Stimulated activated CD4-positive, alpha-beta T cell treated with anti-CD3 and anti-CD28 coated beads, Interleukin-1b, Interleukin-23, amount 100 ng/mL, for 48 hours (primary cell): ENCODE measurements around the gene ARHGEF4.

ENCODE experiments used
- DNase-seq: peaks from one replicate; pipeline ENCODE4 v3.0.0-alpha.2; 2020

Gene ARHGEF4

DNA sequence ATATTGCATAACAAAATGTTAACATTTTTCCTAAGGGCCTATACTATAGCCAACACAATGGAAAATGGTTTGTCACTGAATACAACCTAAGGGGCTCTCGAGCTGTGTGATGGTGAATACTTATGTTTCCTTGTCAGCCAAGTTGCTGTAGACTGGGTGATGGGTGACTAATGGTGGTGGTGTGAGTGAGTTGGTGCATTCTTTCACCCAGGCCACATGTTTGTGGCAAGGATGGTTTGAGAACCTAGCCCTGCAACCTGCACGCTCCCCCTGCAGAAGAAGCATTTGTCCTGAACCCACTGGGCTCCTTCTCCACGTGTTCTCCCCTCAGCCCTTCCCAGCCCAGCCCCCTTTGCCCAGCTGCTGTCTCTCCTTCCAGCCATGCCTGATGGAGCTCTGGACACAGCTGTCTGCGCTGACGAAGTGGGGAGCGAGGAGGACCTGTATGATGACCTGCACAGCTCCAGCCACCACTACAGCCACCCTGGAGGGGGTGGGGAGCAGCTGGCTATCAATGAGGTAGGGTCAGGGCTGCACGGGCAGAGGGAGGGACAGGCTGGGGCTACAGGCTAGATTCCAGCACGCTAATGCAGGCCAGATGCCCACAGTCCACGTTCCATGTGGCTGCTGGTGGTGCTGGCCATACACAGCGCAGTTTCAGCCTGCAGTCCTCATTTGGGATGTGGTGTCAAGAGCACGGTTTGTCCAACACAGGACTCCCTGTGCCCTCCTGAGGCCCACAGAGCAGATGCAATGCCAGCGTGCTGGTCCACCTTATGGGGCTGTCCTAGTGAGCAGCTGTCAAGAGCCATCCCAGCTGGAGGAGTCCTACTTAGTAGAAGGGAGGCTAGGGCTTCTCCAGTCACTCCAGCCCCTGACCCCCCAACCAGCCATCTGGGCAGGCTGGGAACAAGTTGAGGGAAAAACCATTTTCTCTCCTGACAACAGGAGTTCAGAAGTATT, 191.1 kb downstream of the ARHGEF4 start:
- DNase-seq, result no peak

DNA sequence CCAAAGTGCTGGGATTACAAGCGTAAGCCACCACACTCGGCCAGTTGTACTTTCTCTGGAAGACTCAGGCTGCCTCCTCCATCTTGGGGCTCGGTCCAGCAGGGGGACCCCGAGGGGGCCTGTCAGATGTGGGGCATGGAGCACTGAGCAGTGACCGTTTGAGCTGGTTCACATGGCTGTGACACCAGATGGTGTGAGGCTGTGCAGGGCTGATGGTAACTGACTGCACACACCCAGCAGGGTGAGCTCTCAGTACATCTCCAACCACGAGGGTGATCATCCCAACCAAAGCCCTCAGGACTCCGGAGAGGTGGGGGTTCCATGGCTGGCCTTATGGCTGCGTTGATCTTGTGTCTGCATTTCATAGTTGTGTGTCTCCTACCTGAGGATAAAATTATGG, 193.1 kb downstream of the ARHGEF4 start:
- no peak for DNase-seq

DNA sequence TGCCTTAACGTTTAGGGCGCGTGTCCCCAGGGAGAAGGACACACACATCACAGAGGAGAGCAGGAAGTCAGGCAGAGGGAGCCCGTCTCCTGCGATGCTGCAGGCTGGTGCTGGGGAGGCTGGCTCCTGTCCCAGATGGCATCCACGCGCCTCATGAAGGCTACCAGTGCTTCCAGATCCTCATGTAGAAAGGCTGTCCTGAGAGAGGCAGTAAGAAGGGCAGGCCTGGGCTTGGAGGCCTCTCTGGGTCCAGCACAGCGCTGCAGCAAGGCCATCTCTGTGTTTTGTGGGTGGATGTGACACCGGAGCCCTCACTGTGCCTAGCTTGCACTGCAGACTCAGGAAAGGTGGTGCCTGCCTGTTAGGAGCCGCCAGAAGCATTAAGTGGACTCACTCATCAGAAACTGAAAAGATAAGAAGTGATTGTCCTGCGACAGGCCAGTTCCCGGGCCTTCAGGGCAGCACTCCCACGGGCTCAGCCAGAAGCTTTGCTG, 193.8 kb downstream of the ARHGEF4 start:
- no peak for DNase-seq

DNA sequence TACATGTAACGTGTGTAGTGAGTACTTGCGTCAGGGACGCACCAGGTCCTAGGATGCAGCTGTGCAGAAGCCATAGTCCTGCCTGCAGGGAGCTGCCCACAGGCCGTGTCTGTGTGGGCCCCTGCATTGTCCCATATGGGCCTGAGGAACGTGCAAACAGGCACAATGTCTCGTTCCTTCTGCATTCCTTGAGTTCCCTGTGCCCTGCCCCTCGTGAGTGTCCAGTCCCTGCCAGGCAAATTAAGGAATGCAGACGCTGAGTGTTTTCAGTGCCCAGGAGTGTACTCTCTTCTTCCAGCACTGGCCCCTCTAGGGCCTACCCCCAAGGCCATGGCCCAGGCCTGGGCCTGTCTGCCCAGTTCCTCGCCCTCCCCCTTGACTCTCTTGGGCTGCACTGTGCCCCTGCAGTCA, 194.7 kb downstream of the ARHGEF4 start:
- no peak for DNase-seq

DNA sequence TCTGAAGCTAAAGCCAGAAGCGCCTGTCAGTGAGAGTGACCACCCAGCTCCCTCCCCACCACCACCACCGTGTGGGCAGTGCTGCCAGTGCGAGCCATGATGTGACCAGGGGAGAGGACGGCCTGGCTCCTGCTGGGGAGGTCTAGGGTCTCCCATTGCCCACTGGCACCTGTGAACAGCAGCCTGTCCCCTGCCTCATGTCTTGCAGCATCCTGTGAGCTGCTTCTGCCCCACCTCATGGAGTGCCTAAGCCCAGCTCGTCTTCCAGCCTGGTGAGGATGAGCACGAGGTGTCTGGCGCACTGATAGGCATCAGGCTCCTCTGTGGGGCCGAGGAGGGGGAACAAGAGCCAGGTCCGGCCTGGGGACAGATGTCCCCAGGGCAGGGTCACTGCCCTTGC, 195.2 kb downstream of the ARHGEF4 start:
- DNase-seq, result no peak

GRCh38 chr2:131032393-131032836, 195.7 kb downstream of the ARHGEF4 start:
- no peak for DNase-seq

GRCh38 chr2:131033786-131034121, 197.0 kb downstream of the ARHGEF4 start:
- DNase-seq, result no peak

GRCh38 chr2:131034122-131035051, 197.7 kb downstream of the ARHGEF4 start:
- DNase-seq, result no peak

DNA sequence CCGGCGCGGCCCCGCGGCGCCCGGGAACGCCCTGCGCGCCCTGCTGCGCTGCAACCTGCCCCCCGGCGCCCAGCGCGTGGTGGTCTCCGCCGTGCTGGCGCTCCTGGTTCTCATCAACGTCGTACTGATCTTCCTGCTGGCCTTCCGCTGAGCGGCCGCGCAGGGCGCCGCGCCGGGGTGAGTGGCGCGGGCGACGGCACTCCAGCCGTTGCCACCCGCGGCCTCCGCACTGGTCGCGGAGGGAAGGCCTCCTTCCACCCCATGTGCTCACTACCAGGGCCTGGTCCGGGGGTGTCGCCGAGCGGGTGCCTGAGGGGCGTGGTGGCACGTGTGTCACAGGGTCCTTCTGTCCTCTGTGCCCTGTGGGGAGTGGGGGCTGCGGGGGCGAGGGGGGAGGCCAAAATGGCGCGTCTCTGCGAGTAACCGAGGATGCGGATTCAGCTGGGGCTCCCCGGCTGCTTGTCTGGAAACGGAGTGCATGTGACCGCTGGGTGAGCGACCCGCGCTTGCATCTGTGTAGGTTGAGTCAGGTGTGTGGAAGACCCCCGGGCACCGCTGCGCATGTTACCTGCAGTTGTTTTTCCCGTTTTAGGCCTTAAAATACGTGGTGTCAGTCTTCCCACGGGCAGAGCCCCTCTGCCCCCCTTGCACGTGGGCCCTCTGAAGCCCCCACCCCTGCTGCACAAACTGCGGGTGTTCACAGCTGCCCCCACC, 198.6 kb downstream of the ARHGEF4 start:
- no peak for DNase-seq

DNA sequence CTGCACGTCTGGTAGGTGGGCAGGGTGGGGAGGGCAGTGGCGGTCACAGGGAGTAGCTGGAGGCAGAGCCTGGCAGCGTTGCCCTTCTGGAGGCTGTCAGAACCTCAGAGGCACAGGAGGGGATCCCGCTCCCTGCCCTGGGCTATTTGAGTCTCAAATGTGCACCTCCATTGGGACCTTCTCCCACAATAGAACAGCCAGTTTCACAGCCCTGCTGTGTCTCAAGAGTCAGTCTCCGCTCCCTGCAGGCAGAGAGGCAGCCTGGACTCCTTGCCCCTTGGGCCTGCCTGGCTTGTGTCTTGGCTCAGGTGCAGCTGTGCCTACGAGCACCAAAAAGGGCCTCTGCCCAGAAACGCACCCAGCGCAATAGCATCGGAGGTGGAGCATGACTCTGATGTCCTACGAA, 199.1 kb downstream of the ARHGEF4 start:
- DNase-seq, result no peak

DNA sequence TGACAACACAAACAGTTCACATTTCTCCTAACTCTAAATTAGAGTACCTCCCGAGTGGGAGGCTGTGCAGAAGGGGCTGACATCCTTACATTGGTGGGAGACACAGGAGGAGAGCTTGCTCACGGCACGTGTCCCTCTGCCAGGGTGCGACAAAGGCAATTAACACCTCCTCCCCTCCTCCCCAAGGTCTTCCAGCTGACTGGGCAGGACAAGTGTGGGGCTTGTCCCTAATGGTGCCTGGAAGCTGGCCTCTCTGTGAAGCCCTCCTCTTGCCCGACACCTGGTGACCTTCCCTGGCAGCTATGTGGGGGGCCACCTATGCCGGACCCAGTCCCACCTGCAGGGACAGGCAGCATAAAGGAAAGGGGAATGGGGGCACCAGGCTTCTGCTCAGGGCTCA, 199.6 kb downstream of the ARHGEF4 start:
- no peak for DNase-seq

DNA sequence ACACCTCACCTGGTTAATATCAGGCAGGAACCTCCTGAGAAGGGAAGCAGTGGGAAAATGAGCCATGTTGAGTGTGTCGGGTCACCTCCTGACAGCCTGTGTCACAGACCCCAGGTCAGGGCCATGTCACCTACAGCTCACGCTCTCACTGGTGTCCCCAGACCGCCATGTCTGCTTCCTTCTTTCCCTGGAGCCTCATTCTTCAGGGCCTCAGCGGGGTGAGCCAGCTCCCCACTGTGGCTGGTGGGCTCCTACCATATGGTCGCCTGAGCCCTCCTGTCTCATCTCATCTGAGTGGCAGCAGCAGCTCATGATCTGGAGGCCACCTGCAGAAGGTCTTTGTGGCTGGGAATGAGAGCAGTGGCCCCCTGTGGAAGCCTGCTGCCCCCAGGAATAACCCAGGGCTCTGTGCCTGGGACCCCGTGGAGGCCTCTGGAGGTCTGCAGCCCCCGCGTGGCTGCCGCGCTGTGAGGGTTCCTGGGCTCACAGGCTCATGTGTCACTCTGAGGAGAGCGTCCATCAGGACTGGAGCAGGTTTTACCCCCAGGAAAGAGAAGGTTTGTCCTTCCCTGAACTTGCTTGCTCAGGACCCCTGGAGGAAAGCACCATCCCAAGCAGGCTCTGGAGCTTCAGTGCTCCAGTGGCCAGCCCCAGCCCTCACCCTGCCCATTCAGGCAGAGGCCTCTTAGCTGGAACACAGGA, 200.1 kb downstream of the ARHGEF4 start:
- no peak for DNase-seq

- DNase-seq, result no peak
Measured at GRCh38 chr2:131037398-131038257, 200.9 kb downstream of the ARHGEF4 start.

- no peak for DNase-seq
Measured at GRCh38 chr2:131038258-131039100, 201.8 kb downstream of the ARHGEF4 start.

GRCh38 chr2:131039101-131039440, 202.4 kb downstream of the ARHGEF4 start:
- no peak for DNase-seq

DNA sequence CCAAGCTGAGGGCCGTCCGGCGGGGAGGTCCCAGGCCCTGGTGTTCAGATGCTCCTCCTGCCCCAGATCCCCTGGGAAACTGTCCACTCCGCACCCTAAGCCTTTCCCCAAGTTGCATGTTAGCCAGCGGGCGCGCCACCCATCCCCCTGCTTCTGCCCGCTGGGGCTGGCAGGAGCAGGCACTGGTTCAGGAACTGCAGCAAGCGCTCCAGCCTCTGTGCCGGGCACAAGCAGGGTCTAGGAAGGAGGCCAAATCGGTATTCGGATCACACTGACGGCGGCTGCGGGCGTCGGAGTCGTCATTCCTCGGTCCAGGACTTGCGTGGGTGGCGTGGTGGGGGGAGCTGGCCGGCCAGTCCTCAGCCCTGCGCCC, 202.8 kb downstream of the ARHGEF4 start:
- no peak for DNase-seq

GRCh38 chr2:131039908-131040660, 203.4 kb downstream of the ARHGEF4 start:
- peak; percentile 36 for DNase-seq

GRCh38 chr2:131040661-131041401, 204.1 kb downstream of the ARHGEF4 start:
- DNase-seq, result no peak
